ENCODE measurements around the gene CAPN13. TPM values are rescaled to one million over a fixed set of nuclear protein-coding genes. Genes with fewer than 3 reads are reported as not detected.

Gene CAPN13
- total RNA-seq, 1 donor from 2014 or later, result not detected

DNA sequence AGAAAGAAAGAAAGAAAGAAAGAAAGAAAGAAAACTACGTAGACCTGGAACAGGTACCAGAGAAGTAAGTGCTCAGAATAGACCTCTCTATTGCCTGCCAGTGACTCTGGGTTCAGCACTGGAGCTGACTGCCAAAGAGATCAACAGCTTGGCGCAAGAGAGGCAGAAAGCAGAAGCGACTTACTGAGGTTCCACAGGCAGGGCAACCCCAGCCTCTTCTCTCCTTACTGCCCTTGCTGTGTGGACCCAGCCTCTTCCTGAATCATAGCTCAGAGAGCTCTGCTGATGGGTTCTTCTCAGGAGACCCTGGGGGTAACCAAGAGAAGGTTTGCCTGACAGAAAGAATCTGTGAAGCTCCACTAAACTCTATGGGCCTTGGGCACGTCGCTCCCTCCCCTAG is 7.1 kb downstream of the CAPN13 start:
- no peaks in the 10 kb centered on the region for H3K79me2 ChIP-seq (ENCODE audit: insufficient read depth, low read length)
- no peaks in the 10 kb centered on the region for H4K20me1 ChIP-seq (ENCODE audit: insufficient read depth, low read length)
- H2AFZ ChIP-seq (ENCODE audit: low read depth, low read length), result no peak overlapping the region
- Mint-ChIP-seq H3K27ac (ENCODE audit: unreplicated experiment) (no peak overlapping the region), H3K27me3 (ENCODE audit: low read depth, unreplicated experiment) (peaks cover 10% of the 10 kb centered on the region), H3K36me3 (ENCODE audit: low read depth, unreplicated experiment) (no peaks in the 10 kb centered on the region), H3K4me1 (ENCODE audit: low read depth, unreplicated experiment) (no peaks in the 10 kb centered on the region), H3K4me3 (ENCODE audit: unreplicated experiment) (no peak overlapping the region), H3K9me3 (ENCODE audit: unreplicated experiment) (no peaks in the 10 kb centered on the region)
- FAIRE-seq (no peak), DNase-seq (ENCODE audit: low read depth) (no peak)
- no peak overlapping the region for H3K4me2 ChIP-seq (ENCODE audit: low read length)
- H3K9me3 ChIP-seq (ENCODE audit: insufficient read depth, low read depth, low read length), result no peaks in the 10 kb centered on the region
- H3K4me1 ChIP-seq (ENCODE audit: insufficient read depth, low read length), result no peaks in the 10 kb centered on the region
- TF ChIP-seq, protein P1, sequence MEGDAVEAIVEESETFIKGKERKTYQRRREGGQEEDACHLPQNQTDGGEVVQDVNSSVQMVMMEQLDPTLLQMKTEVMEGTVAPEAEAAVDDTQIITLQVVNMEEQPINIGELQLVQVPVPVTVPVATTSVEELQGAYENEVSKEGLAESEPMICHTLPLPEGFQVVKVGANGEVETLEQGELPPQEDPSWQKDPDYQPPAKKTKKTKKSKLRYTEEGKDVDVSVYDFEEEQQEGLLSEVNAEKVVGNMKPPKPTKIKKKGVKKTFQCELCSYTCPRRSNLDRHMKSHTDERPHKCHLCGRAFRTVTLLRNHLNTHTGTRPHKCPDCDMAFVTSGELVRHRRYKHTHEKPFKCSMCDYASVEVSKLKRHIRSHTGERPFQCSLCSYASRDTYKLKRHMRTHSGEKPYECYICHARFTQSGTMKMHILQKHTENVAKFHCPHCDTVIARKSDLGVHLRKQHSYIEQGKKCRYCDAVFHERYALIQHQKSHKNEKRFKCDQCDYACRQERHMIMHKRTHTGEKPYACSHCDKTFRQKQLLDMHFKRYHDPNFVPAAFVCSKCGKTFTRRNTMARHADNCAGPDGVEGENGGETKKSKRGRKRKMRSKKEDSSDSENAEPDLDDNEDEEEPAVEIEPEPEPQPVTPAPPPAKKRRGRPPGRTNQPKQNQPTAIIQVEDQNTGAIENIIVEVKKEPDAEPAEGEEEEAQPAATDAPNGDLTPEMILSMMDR (IDR thresholded peaks at IDR 0.05; ENCODE audit: insufficient read depth, low read depth, low read length), result no peak
- no peak for TF ChIP-seq EZH2 (IDR thresholded peaks at IDR 0.05; ENCODE audit: insufficient read depth, low read length)
- no peak overlapping the region for H3K27ac ChIP-seq (ENCODE audit: low read depth, low read length)
- no peaks in the 10 kb centered on the region for H3K27me3 ChIP-seq (ENCODE audit: insufficient read depth, low read length)
- H3K36me3 ChIP-seq (ENCODE audit: insufficient read depth, low read length), result no peaks in the 10 kb centered on the region
- H3K4me3 ChIP-seq (ENCODE audit: insufficient read depth, low read depth, low read length), result no peak overlapping the region
- H3K9ac ChIP-seq (ENCODE audit: low read length), result no peak overlapping the region

DNA sequence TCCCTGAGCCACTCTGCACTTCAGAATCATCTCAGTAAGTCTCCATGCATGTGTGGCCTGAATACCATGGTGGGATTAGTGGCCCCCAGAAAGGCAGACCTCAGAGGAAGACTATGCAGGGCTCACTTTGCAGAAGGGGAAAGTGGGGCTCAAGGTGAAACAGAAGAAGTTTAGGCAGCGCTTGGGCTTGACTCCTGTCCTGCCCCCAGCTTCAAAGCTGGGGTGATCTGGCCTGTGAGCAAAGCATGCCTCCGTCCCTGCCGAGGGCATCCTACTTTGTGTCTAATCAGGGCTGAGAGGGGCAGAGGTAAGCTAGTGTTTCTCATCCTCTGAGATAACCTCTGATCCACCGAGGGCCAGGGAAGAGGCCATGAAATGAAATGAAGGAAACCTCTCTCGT is 7.9 kb downstream of the CAPN13 start:
- Histone ChIP-seq H3K79me2 (ENCODE audit: insufficient read depth, low read length) (no peaks in the 10 kb centered on the region), H3K4me3 (ENCODE audit: insufficient read depth, low read depth, low read length) (no peak overlapping the region), H2AFZ (ENCODE audit: low read depth, low read length) (no peak overlapping the region), H3K27me3 (ENCODE audit: insufficient read depth, low read length) (no peaks in the 10 kb centered on the region), H3K4me2 (ENCODE audit: low read length) (no peak overlapping the region), H3K27ac (ENCODE audit: low read depth, low read length) (no peak overlapping the region), H3K4me1 (ENCODE audit: insufficient read depth, low read length) (no peaks in the 10 kb centered on the region), H4K20me1 (ENCODE audit: insufficient read depth, low read length) (no peaks in the 10 kb centered on the region), H3K36me3 (ENCODE audit: insufficient read depth, low read length) (no peaks in the 10 kb centered on the region), H3K9me3 (ENCODE audit: insufficient read depth, low read depth, low read length) (no peaks in the 10 kb centered on the region), H3K9ac (ENCODE audit: low read length) (no peak overlapping the region)
- H3K27ac Mint-ChIP-seq (ENCODE audit: unreplicated experiment), result no peak overlapping the region
- no peaks in the 10 kb centered on the region for H3K4me1 Mint-ChIP-seq (ENCODE audit: low read depth, unreplicated experiment)
- no peak for FAIRE-seq
- no peaks in the 10 kb centered on the region for H3K9me3 Mint-ChIP-seq (ENCODE audit: unreplicated experiment)
- TF ChIP-seq, protein P1 (IDR thresholded peaks at IDR 0.05; ENCODE audit: insufficient read depth, low read depth, low read length), result no peak
- no peak overlapping the region for H3K4me3 Mint-ChIP-seq (ENCODE audit: unreplicated experiment)
- no peak for DNase-seq (ENCODE audit: low read depth)
- peaks cover 8% of the 10 kb centered on the region for H3K27me3 Mint-ChIP-seq (ENCODE audit: low read depth, unreplicated experiment)
- H3K36me3 Mint-ChIP-seq (ENCODE audit: low read depth, unreplicated experiment), result no peaks in the 10 kb centered on the region

DNA sequence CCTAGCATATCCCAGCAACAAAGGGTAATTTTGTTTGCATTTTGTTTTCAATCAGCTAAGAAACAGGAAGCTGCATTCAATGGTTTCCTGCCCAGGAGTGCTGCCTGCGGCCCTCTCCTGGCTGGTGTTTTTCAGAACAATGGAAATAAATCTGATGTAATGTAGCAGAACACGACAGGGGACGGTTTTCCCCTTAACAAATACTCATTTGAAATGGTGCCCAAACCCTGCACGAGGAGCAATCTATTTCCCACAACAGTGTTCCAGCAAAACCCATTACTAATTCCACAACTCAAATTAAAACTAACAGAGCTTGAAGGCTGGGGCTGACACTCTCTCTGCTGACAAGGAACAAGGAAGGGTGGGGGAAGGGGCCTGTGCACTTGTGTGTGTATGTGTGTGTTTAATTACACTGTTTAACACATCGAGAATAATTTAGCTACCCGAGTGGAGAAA is 8.7 kb downstream of the CAPN13 start:
- Mint-ChIP-seq H3K36me3 (ENCODE audit: low read depth, unreplicated experiment) (no peaks in the 10 kb centered on the region), H3K9me3 (ENCODE audit: unreplicated experiment) (no peaks in the 10 kb centered on the region), H3K4me3 (ENCODE audit: unreplicated experiment) (no peak overlapping the region), H3K27me3 (ENCODE audit: low read depth, unreplicated experiment) (peaks cover 5% of the 10 kb centered on the region), H3K27ac (ENCODE audit: unreplicated experiment) (no peak overlapping the region), H3K4me1 (ENCODE audit: low read depth, unreplicated experiment) (no peaks in the 10 kb centered on the region)
- no peak for DNase-seq (ENCODE audit: low read depth)
- FAIRE-seq, result no peak
- no peak overlapping the region for H3K9ac ChIP-seq (ENCODE audit: low read length)
- no peaks in the 10 kb centered on the region for H3K9me3 ChIP-seq (ENCODE audit: insufficient read depth, low read depth, low read length)
- no peaks in the 10 kb centered on the region for H3K79me2 ChIP-seq (ENCODE audit: insufficient read depth, low read length)
- H3K36me3 ChIP-seq (ENCODE audit: insufficient read depth, low read length), result no peaks in the 10 kb centered on the region
- H3K4me2 ChIP-seq (ENCODE audit: low read length), result no peak overlapping the region
- no peak overlapping the region for H3K27ac ChIP-seq (ENCODE audit: low read depth, low read length)
- H3K4me1 ChIP-seq (ENCODE audit: insufficient read depth, low read length), result no peaks in the 10 kb centered on the region
- TF ChIP-seq EZH2 (IDR thresholded peaks at IDR 0.05; ENCODE audit: insufficient read depth, low read length), result no peak
- TF ChIP-seq, protein P1 (IDR thresholded peaks at IDR 0.05; ENCODE audit: insufficient read depth, low read depth, low read length), result no peak
- H3K27me3 ChIP-seq (ENCODE audit: insufficient read depth, low read length), result no peaks in the 10 kb centered on the region
- H2AFZ ChIP-seq (ENCODE audit: low read depth, low read length), result no peak overlapping the region
- no peaks in the 10 kb centered on the region for H4K20me1 ChIP-seq (ENCODE audit: insufficient read depth, low read length)
- H3K4me3 ChIP-seq (ENCODE audit: insufficient read depth, low read depth, low read length), result no peak overlapping the region
